Ovary (tissue), 9 donors: Measurements from ENCODE around the gene ACP4. TPM values are rescaled to one million over a fixed set of nuclear protein-coding genes. Genes with fewer than 3 reads are reported as not detected.
"Not testable (repeated sequence)": the region's sequence is repeated elsewhere in the genome, so short reads cannot be mapped to it uniquely, and the experiment has no call there.

Source experiments
- DNase-seq, 5 donors: peaks; one replicate each; pipeline ENCODE4 v3.0.0-alpha.2; 2019 to 2020
- H3K27ac ChIP-seq, 2 donors: fragments of 200-600 bp; one replicate each; pipeline versions ENCODE4 v1.5.1 to v1.8.0; 2019 to 2022
- H3K27me3 ChIP-seq: fragments of 200-600 bp; one replicate; pipeline ENCODE4 v1.8.0; 2022
- H3K36me3 ChIP-seq: fragments of 200-600 bp; sonication (generic); one replicate; pipeline ENCODE4 v1.5.1; 2019
- H3K4me1 ChIP-seq: one replicate; pipeline ENCODE4 v1.8.1; 2013; ENCODE audit warnings: mild to moderate bottlenecking, moderate library complexity; ENCODE audit not compliant: insufficient read depth
- H3K4me3 ChIP-seq: fragments of 200-600 bp; sonication (generic); one replicate; pipeline ENCODE4 v1.5.1; 2017
- H3K9me3 ChIP-seq, 2 donors: fragments of 200-600 bp in 1 of 2; sonication (generic) in 1 of 2; one replicate each; pipeline versions ENCODE4 v1.5.1 to v1.8.1; 2013 to 2019; ENCODE audit warnings: mild to moderate bottlenecking in 1 of 2, moderate library complexity in 1 of 2
- EP300 ChIP-seq: sonication (generic); formaldehyde crosslinking; IDR thresholded peaks from one replicate; pipeline ENCODE4 v1.6.1; 2017; ENCODE audit warnings: antibody characterized with exemption
- POLR2A ChIP-seq: fragments of 450-650 bp; IDR thresholded peaks from one replicate; pipeline ENCODE4 v1.6.1; 2017; ENCODE audit warnings: antibody characterized with exemption, mild to moderate bottlenecking, moderate library complexity
- WGBS, 3 donors: extraction: QIAGEN DNeasy Blood & Tissue Kit in 1 of 3; methylation state at CpG; one replicate each; pipeline versions ENCODE4 v1.1.5 to v1.1.7; 2013 to 2017; 5-methylcytosine and 5-hydroxymethylcytosine counted together
- intact Hi-C, 4 donors: fragments of 100-400 bp; cut with DNase I; formaldehyde crosslinking; loops; one replicate each; pipeline versions ENCODE4 v1.11.0 to v1.15.1; 2022 to 2023
- polyA plus RNA-seq, 2 donors: library from polyadenylated mRNA; stranded (reverse); fragments of 200-250 nt in 1 of 2; fragments of 350-450 nt in 1 of 2; fragmentation: Illumina TruSeq in 1 of 2; extraction: RNeasy Lipid Tissue Mini Kit (QIAGEN cat#74804) in 1 of 2; gene quantifications; one replicate each; pipeline ENCODE4 v1.2.3, GENCODE V29; 2013 to 2014
- total RNA-seq, 7 donors: library from RNA; depleted of rRNA in 2 of 7; stranded (reverse); fragments of >200 nt in 2 of 7; fragmentation: NEBNext Ultra II Directional in 3 of 7; extraction: Animal tissue kit (Norgen Biotek cat#: 25700) in 3 of 7; gene quantifications; one replicate each; pipeline versions ENCODE4 v1.1.0 to v1.2.4, GENCODE V29; 2016 to 2023
- TF ChIP-seq, protein P1 (sequence below), 3 donors: fragments of 450-650 bp in 2 of 3; fragments of 200-600 bp in 1 of 3; IDR thresholded peaks; one replicate each; pipeline versions ENCODE4 v1.5.1 to v1.8.0; 2016 to 2022; ENCODE audit warnings: antibody characterized with exemption in 3 of 3, mild to moderate bottlenecking in 1 of 3
- donor health status: DM: no; HTN: no; CAD: no; lungs with moderate emphysema.
- donor health status: DM: no; HTN: no; CAD: no.
- donor health status: Bipolar disorder and iron deficiency.
- donor health status: DM: yes; HTN: yes; CAD: no.
- donor health status: DM: no; HTN: no; CAD: no.
- donor health status: DM: yes; HTN: yes; CAD: no.

ACP4 gene
- total and polyA plus RNA-seq, 9 donors, result not detected

DNA sequence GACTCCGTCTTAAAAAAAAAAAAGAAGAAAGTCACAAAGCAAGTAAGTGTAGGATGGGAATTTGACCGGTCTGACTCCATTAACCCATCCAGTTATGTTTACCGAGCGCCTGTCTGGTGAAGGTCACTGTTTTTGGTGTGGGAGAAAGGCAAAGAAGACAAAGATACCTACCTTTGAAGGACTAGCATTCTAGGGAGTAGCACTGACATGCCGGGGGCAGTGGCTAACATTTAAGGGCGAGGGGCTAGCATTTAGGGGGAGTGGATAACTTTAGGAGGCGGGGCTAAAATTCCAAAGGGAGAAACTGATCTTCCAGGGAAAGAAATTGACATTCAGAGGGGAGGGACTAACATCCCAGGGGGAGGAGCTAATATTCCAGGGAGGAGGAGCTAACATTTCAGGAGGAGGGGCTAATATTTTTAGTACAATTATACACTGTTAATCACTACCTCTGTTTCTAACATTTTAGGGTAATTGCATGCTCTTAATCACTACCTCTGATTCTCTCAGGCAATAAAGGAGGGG, 11.2 kb upstream of the ACP4 start:
- DNase-seq, result no peak
- no peaks in the 10 kb centered on the region for H3K4me1 ChIP-seq
- WGBS, 3 donors, result 34 to 37% (median 34%) methylated on average over 7 of the region's 7 CpGs
- TF ChIP-seq EP300, result no peak
- H3K36me3 ChIP-seq, result no peaks in the 10 kb centered on the region
- intact Hi-C loops, result loop anchor here in 1 of 4 donors (5.0 kb wide), 1 partner anchor 412 kb away; the partner anchor contains the start of gene NAPSA
- no peak overlapping the region for H3K4me3 ChIP-seq
- no peak overlapping the region for H3K27ac ChIP-seq
- H3K9me3 ChIP-seq, result peaks cover 0 to 4% of the 10 kb centered on the region in 2 donors
- H3K27me3 ChIP-seq, result no peaks in the 10 kb centered on the region

DNA sequence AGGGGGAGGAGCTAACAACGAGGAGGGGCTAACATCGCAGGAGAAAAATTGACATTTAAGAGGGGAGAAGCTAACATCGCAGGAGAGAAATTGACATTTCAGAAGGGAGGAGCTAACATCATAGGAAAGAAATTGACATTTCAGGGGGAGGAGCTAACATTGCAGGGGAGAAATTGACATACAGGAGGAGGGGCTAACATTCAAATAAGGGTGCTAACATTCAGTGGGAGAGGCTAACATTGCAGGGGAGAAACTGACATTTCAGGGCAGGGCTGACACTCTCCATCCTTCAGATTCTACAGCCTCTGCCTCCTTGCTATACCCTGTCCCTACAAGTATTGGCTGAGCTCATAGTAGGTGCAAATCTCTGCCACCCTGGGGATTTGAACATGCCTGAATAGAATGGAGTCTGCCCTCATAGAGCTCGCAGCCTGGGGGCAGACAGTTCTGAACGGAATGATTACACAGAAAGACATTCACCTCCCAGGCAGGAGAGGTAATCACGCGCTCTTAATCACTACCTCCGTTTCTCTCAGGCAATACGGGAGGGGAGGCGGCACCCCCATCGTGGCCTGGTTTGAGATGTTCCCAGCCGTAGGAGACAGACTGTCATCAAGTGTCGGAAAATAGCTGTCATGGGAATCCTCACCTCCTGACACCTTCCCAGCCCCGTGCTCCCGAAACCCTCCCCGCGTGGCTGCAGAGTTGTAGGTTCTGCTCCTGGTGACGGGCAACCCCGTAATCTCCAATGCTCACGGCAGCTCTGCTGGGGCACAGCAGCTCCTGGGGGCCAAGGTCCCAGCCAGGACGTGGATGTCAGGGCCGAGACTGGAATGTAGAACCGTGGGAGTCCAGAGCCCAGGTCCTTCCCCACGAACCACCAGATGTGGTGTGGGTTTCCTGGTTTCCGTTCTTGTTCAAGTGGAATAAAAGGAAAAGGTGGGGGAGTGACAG, 10.4 kb upstream of the ACP4 start:
- no peaks in the 10 kb centered on the region for H3K36me3 ChIP-seq
- DNase-seq, result no peak
- no peaks in the 10 kb centered on the region for H3K27me3 ChIP-seq
- TF ChIP-seq, protein P1, sequence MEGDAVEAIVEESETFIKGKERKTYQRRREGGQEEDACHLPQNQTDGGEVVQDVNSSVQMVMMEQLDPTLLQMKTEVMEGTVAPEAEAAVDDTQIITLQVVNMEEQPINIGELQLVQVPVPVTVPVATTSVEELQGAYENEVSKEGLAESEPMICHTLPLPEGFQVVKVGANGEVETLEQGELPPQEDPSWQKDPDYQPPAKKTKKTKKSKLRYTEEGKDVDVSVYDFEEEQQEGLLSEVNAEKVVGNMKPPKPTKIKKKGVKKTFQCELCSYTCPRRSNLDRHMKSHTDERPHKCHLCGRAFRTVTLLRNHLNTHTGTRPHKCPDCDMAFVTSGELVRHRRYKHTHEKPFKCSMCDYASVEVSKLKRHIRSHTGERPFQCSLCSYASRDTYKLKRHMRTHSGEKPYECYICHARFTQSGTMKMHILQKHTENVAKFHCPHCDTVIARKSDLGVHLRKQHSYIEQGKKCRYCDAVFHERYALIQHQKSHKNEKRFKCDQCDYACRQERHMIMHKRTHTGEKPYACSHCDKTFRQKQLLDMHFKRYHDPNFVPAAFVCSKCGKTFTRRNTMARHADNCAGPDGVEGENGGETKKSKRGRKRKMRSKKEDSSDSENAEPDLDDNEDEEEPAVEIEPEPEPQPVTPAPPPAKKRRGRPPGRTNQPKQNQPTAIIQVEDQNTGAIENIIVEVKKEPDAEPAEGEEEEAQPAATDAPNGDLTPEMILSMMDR (IDR thresholded peaks at IDR 0.05), result no peak
- TF ChIP-seq POLR2A, result no peak
- no peak for TF ChIP-seq EP300
- no peak overlapping the region for H3K4me3 ChIP-seq
- intact Hi-C loops, result loop anchor here in 3 of 4 donors (5.0 to 10.0 kb wide), 6 partner anchors 57 to 1228 kb away; partner anchors contain the start of genes CLEC11A (in 1 of the 3), NAPSA (in 1 of the 3) and ZNF615 (in 1 of the 3)
- no peak overlapping the region for H3K27ac ChIP-seq
- H3K9me3 ChIP-seq, result peaks cover 0 to 4% of the 10 kb centered on the region in 2 donors
- 18 to 30% (median 26%) methylated on average over 25 of the region's 25 CpGs for WGBS, 3 donors
- no peaks in the 10 kb centered on the region for H3K4me1 ChIP-seq

DNA sequence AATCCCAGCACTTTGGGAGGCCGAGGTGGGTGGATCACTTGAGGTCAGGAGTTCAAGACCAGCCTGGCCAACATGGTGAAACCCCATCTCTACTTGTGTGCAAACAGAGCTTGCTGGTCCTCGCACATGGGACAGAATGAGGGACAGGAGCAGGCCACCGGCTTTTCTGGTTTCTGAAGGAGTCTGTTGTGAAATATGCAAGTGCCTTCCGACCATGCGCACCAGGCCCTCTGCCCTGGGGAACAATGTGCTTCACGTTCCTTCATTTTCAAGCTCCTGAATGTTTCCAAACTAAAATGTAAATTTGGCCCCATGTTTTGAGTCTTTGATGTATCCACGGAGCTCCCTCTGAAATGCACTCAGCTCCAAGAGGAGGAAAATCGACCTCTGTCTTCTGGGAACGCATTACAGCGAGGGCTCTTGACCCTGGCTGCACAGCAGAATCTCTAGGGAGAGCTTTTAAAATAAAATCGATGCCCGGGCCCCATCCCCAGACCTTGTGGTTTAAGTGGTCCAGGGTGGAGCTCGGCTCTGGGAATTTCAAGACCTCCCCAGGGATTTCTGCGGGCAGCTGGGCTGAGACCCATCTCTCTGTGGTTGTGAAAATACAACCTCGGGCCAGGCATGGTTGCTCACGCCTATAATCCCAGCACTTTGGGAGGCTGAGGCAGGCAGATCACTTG, 9.3 kb upstream of the ACP4 start:
- peaks cover 0 to 4% of the 10 kb centered on the region in 2 donors for H3K9me3 ChIP-seq
- H3K4me1 ChIP-seq, result no peaks in the 10 kb centered on the region
- H3K4me3 ChIP-seq, result no peak overlapping the region
- intact Hi-C loops, result loop anchor here in 2 of 4 donors (5.0 to 10.0 kb wide), 5 partner anchors 59 to 1226 kb away; partner anchors contain the start of genes CLEC11A (in 1 of the 2) and ZNF615 (in 1 of the 2)
- no peak for TF ChIP-seq POLR2A
- no peak for TF ChIP-seq EP300
- TF ChIP-seq, protein P1 (IDR thresholded peaks at IDR 0.05), result no peak
- no peak overlapping the region for H3K27ac ChIP-seq
- no peaks in the 10 kb centered on the region for H3K27me3 ChIP-seq
- DNase-seq, result no peak
- no peaks in the 10 kb centered on the region for H3K36me3 ChIP-seq
- WGBS, 3 donors, result 54 to 57% (median 56%) methylated on average over 16 of the region's 16 CpGs

DNA sequence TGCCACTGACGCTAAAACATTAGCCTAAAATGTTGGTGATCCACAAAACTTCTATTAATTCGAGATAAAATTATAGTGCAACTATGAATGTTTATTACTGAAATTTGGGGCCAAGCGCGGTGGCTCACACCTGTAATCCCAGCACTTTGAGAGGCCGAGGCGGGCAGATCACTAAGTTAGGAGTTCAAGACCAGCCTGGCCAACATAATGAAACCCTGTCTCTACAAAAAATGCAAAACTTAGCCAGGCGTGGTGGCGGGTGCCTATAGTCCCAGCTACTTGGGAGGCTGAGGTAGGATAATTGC, 6.4 kb upstream of the ACP4 start:
- 28 to 31% (median 30%) methylated on average over 8 of the region's 8 CpGs for WGBS, 3 donors
- DNase-seq, H3K4me1 ChIP-seq, H3K9me3 ChIP-seq, H3K27me3 ChIP-seq, H3K36me3 ChIP-seq, H3K27ac ChIP-seq, H3K4me3 ChIP-seq: not testable (repeated sequence)
- intact Hi-C loops, result loop anchor here in 2 of 4 donors (5.0 to 10.0 kb wide), 5 partner anchors 61 to 1224 kb away; partner anchors contain the start of genes CLEC11A (in 1 of the 2) and ZNF615 (in 1 of the 2)

DNA sequence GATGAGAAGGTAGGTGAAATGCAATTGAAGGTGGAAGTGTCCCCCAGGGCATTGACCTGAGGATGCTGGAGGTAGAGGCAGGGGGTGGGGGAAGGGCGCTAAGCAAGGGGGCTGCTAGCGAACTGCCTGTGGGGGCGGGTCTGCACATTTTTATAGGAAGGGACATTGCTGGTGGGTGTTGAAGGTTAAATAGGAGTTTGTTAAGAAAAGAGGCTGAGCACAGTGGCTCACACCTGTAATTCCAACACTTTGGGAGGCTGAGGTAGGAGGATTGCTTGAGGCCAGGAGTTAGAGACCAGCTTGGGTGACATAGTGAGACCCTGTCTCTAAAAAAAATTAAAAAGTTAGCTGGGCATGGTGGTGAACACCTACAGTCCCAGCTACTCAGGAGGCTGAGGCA, 5.5 kb upstream of the ACP4 start:
- no peaks in the 10 kb centered on the region for H3K36me3 ChIP-seq
- intact Hi-C loops, result loop anchor here in 2 of 4 donors (5.0 to 10.0 kb wide), 5 partner anchors 62 to 1223 kb away; partner anchors contain the start of genes CLEC11A (in 1 of the 2) and ZNF615 (in 1 of the 2)
- no peak overlapping the region for H3K4me3 ChIP-seq
- no peaks in the 10 kb centered on the region for H3K4me1 ChIP-seq
- WGBS, 3 donors, result 88 to 96% (median 88%) methylated on average over 3 of the region's 3 CpGs
- no peaks in the 10 kb centered on the region for H3K9me3 ChIP-seq
- H3K27ac ChIP-seq, result no peak overlapping the region
- no peaks in the 10 kb centered on the region for H3K27me3 ChIP-seq
- DNase-seq, result no peak
- no peak for TF ChIP-seq EP300
- TF ChIP-seq, protein P1 (IDR thresholded peaks at IDR 0.05), result no peak
- no peak for TF ChIP-seq POLR2A
